ENCODE measurements around the gene TBXA2R. TPM values are rescaled to one million over a fixed set of nuclear protein-coding genes. Genes with fewer than 3 reads are reported as not detected.
A peak's percentile ranks its signal among the peaks of the same experiment; 100 is the strongest.

TBXA2R gene
- total and polyA plus RNA-seq, 2 donors (not counting 3 experiments of a cell fraction or from before 2014, with no cell fraction given), result 2.4 to 2.9 TPM

DNA sequence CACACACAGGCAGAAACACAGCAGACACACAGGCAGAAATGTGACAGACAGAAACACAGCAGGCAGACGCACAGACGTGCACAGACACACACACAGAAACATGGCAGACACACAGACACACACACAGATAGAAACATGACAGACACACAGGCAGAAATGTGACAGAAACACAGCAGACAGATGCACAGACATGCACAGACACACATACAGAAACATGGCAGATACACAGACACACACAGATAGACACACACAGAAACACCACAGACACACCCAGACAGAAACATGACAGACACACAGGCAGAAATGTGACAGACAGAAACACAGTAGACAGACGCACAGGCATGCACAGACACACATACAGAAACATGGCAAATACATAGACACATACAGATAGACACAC lies 1.3 kb downstream of the TBXA2R start:
- H3K9ac ChIP-seq (replicated peaks; ENCODE audit: extremely low read depth, insufficient read depth, low read length), result no peak overlapping the region
- H3K4me3 ChIP-seq (replicated peaks in 1 of 3; ENCODE audit: insufficient read depth in 1 of 3, low read depth in 1 of 3, low read length in 3 of 3), result no peak overlapping the region
- no peaks in the 10 kb centered on the region for H4K20me1 ChIP-seq (replicated peaks; ENCODE audit: control insufficient read depth, extremely low read depth, insufficient read depth, low read length)
- no peaks in the 10 kb centered on the region for H3K9me1 ChIP-seq (replicated peaks; ENCODE audit: control insufficient read depth, extremely low read depth, insufficient read depth, low read length)
- no peak overlapping the region for H3K4me2 ChIP-seq (ENCODE audit: insufficient read depth, low read length)
- ChIA-PET POLR2A (no interaction called here), CTCF (no interaction called here)
- H3K36me3 ChIP-seq (ENCODE audit: control insufficient read depth in 2 of 2, extremely low read depth in 1 of 2, insufficient read depth in 2 of 2, low read length in 2 of 2), result no peaks in the 10 kb centered on the region
- no peak overlapping the region for H2AFZ ChIP-seq (ENCODE audit: low read depth, low read length)
- no peaks in the 10 kb centered on the region for H3K9me3 ChIP-seq (replicated peaks; ENCODE audit: control insufficient read depth, insufficient read depth, low read length)
- no peaks in the 10 kb centered on the region for H3K27me3 ChIP-seq (ENCODE audit: control insufficient read depth in 2 of 2, insufficient read depth in 2 of 2, low read length in 2 of 2)
- no peaks in the 10 kb centered on the region for H3K79me2 ChIP-seq (ENCODE audit: control insufficient read depth, insufficient read depth, low read length)
- intact Hi-C loops (cut with micrococcal nuclease) (loop anchor here (5.0 kb wide), 1 partner anchor 33 kb away; the partner anchor contains the start of gene HMG20B), dilution Hi-C loops (cut with MboI; ENCODE audit: extremely low pct_ligation_motif_present, low sequenced_read_pairs) (no loop called here)
- peaks cover 23% of the 10 kb centered on the region for H3K4me1 ChIP-seq (ENCODE audit: control insufficient read depth, extremely low read depth, insufficient read depth, low read length)
- FAIRE-seq (no peak), DNase-seq (ENCODE audit: low read depth, low spot score) (no peak)
- TF ChIP-seq EZH2 (IDR thresholded peaks at IDR 0.05; ENCODE audit: borderline replicate concordance, low read depth, low read length, severe bottlenecking) (no peak), MYC (IDR thresholded peaks at IDR 0.05; ENCODE audit: low read depth, low read length) (no peak), FOS (IDR thresholded peaks at IDR 0.05; ENCODE audit: borderline replicate concordance, insufficient read depth, low read length) (no peak)
- BruUV-seq (replicated peaks), result no TSS peak
- H3K27ac ChIP-seq (ENCODE audit: insufficient read depth, low read depth, low read length), result no peak overlapping the region

GRCh38 chr19:3604987-3605343 lies 1.7 kb downstream of the TBXA2R start:
- ChIA-PET CTCF (no interaction called here), POLR2A (no interaction called here)
- no peak overlapping the region for H3K27ac ChIP-seq (ENCODE audit: insufficient read depth, low read depth, low read length)
- dilution Hi-C loops (cut with MboI; ENCODE audit: extremely low pct_ligation_motif_present, low sequenced_read_pairs), result no loop called here
- H2AFZ ChIP-seq (ENCODE audit: low read depth, low read length), result no peak overlapping the region
- H3K4me2 ChIP-seq (ENCODE audit: insufficient read depth, low read length), result no peak overlapping the region
- H3K4me1 ChIP-seq (ENCODE audit: control insufficient read depth, extremely low read depth, insufficient read depth, low read length), result peaks cover 23% of the 10 kb centered on the region
- TF ChIP-seq MAX (IDR thresholded peaks at IDR 0.05; ENCODE audit: insufficient read depth, insufficient read length) (no peak), POLR2A (IDR thresholded peaks at IDR 0.05; ENCODE audit: low read depth, low read length) (no peak), CTCF (IDR thresholded peaks at IDR 0.05; ENCODE audit: extremely low read depth in 1 of 2, insufficient read depth in 1 of 2, low read depth in 1 of 2, low read length in 2 of 2) (no peak), FOS (IDR thresholded peaks at IDR 0.05; ENCODE audit: borderline replicate concordance, insufficient read depth, low read length) (no peak)
- no peak overlapping the region for H3K9ac ChIP-seq (replicated peaks; ENCODE audit: extremely low read depth, insufficient read depth, low read length)
- DNase-seq (ENCODE audit: low read depth, low spot score) (no peak), FAIRE-seq (no peak)
- no peak overlapping the region for H3K4me3 ChIP-seq (replicated peaks in 1 of 3; ENCODE audit: insufficient read depth in 1 of 3, low read depth in 1 of 3, low read length in 3 of 3)
- H3K9me3 ChIP-seq (replicated peaks; ENCODE audit: control insufficient read depth, insufficient read depth, low read length), result no peaks in the 10 kb centered on the region
- no peaks in the 10 kb centered on the region for H3K79me2 ChIP-seq (ENCODE audit: control insufficient read depth, insufficient read depth, low read length)
- no peaks in the 10 kb centered on the region for H3K27me3 ChIP-seq (ENCODE audit: control insufficient read depth in 2 of 2, insufficient read depth in 2 of 2, low read length in 2 of 2)
- no peaks in the 10 kb centered on the region for H4K20me1 ChIP-seq (replicated peaks; ENCODE audit: control insufficient read depth, extremely low read depth, insufficient read depth, low read length)
- BruUV-seq (replicated peaks), result TSS peak; percentile 22
- H3K9me1 ChIP-seq (replicated peaks; ENCODE audit: control insufficient read depth, extremely low read depth, insufficient read depth, low read length), result no peaks in the 10 kb centered on the region
- intact Hi-C loops (cut with micrococcal nuclease), result loop anchor here (5.0 kb wide), 1 partner anchor 33 kb away; the partner anchor contains the start of gene HMG20B
- no peaks in the 10 kb centered on the region for H3K36me3 ChIP-seq (ENCODE audit: control insufficient read depth in 2 of 2, extremely low read depth in 1 of 2, insufficient read depth in 2 of 2, low read length in 2 of 2)

Data from endothelial cell of umbilical vein (primary cell).